Stimulated activated CD4-positive, alpha-beta T cell treated with anti-CD3 and anti-CD28 coated beads, Interleukin-1b, Interleukin-23, amount 100 ng/mL, for 1 hour (primary cell): ENCODE results near the gene PRKACG.
A peak's percentile ranks its signal among the peaks of the same experiment; 100 is the strongest.
"Not testable (repeated sequence)": the region's sequence is repeated elsewhere in the genome, so short reads cannot be mapped to it uniquely, and the experiment has no call there.

Experiments used
- DNase-seq, 2 donors: peaks; one replicate each; pipeline ENCODE4 v3.0.0-alpha.2; 2020; ENCODE audit warnings: low read depth in 2 of 2

Gene PRKACG

DNA sequence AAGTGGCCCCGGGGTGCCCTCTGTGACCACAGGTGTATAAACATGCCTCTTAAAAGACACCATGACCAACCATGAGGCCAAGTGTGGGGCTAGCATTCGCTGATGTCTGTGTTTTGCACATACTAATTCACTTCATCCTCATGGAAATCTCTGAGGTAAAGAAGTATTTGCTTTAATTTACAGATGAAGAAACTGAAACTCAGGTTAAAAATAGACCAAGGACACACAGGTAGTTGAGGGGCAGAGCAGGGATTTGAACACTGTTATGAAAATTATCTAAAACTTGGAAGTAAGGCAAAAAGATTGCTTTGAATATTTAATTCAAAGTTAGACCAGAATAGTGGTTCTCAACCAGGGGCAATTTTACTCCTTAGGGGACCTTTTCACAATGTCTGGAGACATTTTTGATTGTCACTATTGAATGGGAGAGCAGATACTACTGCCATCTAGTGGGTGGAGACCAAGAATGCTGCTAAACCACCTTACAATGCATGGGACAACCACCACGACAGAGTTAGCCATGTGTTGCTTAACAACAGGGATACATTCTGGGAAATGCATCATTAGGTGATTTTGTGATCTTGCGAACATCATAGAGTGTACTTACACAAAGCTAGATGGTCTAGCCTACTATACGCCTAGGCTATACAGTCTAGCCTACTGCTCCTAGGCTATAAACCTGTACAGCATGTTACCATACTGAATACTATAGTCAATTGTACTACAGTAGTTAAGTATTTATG, 13.6 kb upstream of the PRKACG start:
- peak in 1 of 2 donors; percentile 9 for DNase-seq

GRCh38 chr9:69023650-69024049, 9.7 kb upstream of the PRKACG start:
- no peak for DNase-seq

DNA sequence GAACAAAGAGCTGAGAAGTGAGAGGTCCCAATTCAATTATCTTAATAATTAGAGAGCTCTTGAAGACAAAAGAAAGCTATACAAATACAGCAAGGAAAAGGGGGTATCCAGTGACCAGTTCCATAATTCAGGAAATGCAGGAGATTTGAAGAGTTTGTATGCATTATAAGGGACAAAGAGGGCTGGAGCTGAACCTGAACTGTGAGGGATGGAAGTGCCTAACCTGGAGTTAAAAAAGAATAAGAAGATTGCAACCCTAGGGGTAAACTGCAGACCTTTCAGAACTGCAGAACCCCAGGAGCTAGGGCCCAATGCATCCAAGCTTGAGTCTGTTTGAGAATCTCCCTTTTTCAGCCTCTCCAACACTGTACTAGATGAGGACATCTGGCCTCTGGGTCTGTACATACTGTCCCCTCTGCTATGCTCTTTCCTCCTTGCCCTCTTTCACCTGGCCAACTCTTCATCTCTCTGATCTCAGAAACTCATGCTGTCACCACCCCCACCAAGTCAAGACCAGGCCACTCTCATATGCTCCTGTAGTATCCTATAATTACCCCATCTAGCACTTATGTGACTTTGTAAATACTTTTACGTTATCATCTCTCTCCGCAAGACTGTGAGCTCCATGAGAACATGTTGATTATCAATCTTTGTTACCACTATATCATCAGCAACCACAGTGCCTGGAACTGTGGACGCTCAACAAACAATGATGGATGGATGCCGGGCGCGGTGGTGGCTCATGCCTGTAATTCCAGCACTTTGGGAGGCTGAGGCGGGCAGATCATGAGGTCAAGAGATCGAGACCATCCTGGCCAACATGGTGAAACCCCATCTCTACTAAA, 6.6 kb upstream of the PRKACG start:
- no peak for DNase-seq

DNA sequence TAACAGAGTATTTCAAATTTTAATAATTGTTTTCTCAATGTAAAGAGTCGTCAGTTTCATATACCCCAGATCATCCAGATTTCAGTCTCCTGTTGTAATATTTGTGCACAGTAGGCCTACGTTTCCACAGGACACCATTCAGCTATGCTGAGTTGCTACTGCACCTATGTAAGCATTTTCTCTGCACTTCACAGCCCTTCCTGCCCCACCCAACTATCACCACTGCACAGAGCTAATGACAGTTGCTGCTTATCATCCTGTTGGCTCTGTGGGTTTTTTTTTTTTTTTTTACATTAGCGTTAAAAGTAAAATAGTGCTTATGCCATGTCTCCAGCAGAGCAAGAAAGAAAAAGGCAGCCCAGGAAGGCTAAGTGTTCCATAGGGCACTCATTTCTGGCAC, 5.9 kb upstream of the PRKACG start:
- no peak for DNase-seq

DNA sequence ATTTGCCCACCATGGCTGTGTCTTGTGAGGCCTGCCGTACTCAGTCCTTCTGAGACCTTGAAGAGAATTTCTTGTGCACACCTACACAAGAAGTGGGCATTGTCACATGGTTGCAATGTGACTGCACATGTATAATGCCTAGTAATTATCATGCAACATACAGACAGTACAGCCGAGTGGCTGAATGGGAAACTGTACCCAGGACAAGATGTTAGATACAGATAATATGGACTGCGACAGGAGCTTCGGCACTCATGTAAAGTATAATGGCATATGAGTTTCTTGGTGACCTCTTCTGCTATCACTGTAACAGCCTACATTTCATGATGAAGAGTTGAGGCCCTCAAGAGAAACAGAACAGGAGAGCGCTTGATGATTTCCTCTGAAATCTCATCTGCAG, 4.8 kb upstream of the PRKACG start:
- no peak for DNase-seq

DNA sequence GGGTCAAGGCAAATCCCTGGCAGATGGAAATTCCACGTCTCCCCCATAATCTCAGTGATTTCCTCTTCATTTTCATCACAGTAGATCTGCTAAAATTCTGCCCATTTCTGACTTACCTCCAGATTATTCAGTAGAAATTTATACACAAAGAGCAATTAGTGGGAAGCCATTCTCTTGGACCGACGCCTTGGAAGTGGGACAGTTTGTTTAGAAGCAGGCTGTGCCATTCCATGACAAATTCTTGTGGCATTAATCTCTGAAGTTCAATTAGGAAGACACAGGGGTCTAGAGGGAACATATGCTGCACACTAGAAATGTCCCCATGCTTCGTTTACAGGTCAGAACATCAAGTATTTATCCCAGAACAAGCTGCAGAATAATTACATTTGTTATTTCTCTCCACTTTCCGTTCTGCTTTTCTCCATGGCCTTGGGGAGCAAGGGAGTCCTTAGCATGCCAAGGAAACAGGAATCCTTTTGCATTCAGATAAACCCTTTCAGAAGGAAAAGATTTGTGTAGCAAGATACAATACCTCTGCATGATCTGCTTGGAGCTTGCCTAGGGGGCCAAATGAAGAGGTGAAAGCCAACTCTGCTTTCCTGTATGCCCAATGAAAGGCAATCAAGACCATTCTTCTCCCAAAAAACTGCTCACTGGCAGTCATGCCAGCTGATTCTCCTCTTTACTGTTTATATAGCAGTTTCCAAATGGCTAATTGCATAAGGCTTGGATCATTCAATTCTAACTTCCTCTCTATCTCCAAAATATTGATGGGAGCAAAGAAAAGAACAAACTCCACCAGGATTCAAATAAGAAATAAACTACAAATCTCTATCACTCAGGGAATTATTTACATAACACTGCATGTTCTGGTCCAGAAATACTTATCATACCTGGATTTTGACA, 2.5 kb upstream of the PRKACG start:
- DNase-seq: no peak

- DNase-seq: no peak
These were observed 558 bp downstream of the PRKACG start for GRCh38 chr9:69013382-69013727.

GRCh38 chr9:69012696-69013381, 1.1 kb downstream of the PRKACG start:
- DNase-seq: no peak

GRCh38 chr9:69009708-69010107, 4.2 kb downstream of the PRKACG start:
- no peak for DNase-seq

DNA sequence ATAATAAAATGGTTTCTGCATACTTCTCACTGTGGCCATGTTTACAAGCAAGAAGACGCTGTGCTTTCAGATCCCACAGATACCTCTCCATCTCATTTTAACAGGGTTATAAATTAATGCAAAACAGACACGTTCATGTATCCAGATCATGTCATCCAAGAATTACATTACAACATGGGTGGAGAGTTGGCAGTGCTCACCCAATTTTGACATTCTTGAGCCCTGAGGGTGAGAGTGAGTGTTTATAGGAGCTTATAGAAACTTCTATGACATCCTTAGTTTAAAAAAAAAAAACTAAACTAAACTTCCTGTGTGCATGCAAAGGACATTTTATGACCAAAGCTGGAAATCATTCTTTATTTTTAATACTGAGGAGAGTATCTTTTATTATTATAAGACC, 9.1 kb downstream of the PRKACG start:
- DNase-seq: no peak

DNA sequence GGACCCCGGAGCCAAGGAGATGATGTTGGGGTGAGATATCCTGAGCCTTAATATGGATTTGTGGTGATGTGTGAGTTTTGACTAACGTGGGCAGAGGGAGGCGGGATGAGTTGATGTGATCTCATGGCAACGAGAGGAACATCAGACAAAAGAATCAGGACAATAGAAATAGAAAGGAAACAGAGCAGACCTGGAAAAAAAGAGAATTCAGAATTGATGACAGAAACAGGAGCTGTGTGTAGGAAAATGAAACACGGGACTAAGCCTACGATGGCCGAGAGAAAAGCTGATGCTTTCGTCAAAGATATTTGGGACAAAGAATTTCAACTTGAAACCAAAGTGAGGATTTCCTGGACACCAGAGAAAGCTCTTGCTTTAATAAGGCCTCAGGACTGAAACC, 10.9 kb downstream of the PRKACG start:
- DNase-seq: no peak

GRCh38 chr9:69001921-69002320, 12.0 kb downstream of the PRKACG start:
- DNase-seq: no peak

DNA sequence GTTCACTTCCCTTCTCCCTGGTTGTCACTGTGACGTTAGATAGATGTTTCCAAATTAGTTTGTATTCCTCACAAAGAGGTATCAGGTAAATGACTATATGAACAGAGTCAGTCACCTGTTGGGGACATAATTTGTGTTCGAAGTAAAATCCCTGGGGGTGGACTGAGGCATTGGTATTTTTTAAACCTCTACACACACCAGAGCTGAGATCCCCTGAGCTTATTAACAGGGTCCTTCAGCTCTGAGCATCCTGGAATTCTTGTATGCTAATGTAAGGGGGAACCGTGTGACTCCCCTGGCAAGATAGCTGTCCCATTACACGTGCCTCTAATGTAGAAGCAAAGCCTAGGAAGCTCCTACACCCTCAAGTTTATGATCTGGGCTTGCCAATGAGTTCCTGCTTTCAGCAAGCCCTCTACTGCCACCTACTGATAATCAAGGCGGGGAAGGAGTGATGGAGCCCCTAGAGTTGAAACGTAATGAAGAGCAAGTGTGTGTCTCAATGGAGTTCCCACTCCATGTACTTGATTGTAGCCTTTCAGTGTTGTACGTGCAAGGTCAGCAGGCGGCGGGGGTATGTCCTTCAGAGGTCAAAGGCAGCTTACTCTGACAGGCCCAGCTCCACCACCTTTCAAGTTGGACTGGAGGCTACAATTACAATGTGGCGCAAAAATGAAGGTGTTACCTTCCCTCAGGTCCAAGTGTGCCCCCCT, 14.4 kb downstream of the PRKACG start:
- peak; percentile 10 to 36 for DNase-seq

DNA sequence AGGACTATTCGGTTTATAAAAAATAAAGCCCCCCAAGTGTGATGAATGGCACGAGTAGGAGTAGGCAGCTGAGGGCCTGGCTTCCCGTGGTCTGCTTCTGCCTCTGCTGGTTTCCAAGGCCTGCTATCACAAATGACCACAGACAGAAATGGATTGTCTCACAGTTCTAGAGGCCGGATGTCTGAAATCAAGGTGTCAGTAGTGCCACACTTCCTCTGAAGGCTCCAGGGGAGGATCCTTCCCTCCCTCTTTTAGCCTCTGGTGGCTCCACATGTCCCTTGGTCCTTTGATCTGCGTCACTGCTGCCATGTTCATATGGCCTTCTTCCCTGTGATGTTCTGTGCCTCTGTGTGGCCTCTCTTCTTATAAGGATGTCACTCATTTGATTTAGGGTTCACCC, 15.1 kb downstream of the PRKACG start:
- DNase-seq: no peak

DNA sequence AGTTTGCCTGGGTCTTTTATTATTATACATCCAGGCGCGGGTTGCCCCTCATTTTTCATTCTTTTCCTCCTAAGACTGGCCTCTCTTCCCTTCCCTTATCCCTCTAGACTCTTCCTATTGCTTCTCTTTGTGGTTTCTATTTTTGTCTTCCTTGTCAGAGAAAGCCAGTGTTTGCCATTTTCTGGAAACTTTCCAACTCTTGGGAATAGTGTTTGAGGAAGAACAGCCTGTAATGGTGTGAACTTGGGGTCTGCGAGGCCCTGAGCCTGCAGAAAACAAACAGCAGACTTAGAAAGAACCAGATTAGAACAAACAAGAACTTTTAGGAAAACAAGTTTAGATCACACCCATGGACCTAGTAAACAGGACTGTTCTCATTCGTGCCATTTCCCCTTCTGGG, 15.5 kb downstream of the PRKACG start:
- no peak for DNase-seq

DNA sequence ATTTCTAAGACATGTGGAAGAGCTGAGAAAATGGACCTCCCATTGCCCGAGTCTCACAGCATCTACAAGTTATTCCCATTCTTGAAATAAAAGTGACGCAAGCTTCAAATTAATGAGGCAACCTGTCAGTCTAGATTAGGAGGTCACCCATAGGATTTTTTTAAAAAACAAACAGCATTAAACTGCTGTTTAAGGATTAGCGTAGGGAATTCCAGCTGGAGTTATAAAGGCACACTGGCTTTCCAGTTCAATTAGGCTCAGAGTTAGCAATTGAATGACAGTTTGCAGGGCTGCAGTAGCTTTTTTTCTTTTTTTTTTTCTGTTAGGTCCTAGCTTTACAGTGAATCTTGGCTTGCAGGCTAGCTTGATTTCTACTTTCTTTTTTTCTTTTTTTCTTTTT, 16.2 kb downstream of the PRKACG start:
- no peak for DNase-seq

- no peak for DNase-seq
These were observed 17.5 kb downstream of the PRKACG start for GRCh38 chr9:68996462-68996861.

DNA sequence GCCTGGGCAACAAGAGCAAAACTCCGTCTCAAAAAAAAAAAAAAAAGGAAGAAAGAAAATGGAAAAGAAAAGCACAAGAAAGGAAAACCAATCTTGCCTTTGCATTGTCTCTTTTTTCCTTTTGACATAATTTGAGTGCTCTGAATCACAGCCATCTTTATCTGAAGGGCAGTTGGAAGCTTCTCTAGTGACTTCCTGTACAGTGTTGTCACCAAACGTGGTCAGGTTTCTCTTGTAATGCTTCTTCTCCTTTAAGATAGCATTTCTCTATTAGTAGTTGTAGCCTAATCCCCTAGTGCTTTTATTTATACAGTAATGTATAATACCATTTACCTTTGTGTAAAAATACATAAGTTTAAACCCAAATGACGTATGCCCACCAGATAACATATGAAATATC, 18.1 kb downstream of the PRKACG start:
- DNase-seq: no peak

DNA sequence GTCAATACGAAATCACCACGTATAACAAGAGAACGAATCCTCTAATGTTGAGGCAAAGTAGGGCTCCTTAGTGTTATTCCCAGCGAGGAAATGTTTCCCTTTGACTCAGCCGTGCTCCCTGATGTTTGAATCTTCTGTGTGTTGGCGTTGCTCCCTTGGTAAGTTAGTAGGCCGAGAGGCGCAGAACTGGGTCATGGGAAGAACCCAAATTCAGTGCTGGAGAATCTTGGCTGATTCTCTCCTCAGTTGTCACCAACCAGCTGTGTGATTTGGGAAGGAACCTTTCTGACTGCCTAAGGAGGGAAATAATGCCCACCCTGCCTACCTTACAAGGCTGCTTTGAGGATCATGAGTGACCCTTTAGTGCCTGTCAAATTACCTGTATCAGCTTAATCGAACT, 22.5 kb downstream of the PRKACG start:
- DNase-seq: no peak

DNA sequence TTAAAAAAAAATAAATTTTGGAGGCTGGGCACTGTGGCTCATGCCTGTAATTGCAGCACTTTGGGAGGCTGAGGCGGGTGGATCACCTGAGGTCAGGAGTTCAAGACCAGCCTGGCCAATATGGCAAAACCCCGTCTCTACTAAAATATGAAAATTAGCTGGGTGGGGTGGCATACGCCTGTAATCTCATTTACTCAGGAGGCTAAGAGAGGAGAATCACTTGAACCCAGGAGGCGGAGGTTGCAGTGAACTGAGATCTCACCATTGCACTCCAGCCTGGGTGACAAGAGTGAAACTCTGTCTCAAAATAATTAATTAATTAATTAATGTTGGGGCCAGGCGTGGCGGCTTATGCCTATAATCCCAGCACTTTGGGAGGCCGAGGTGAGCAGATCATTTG, 27.0 kb downstream of the PRKACG start:
- not testable (repeated sequence) for DNase-seq
